NCI-H2029 treated with DMSO at 0.1 percent for 48 hours (cell line): ENCODE measurements around the gene SYNJ2.

ENCODE experiments used
- DNase-seq: peaks from one replicate; lab custom pipeline; 2025; lab: John Stamatoyannopoulos, UW

Gene SYNJ2

GRCh38 chr6:158011478-158011920 lies 29.8 kb downstream of the SYNJ2 start:
- no peak for DNase-seq

GRCh38 chr6:158011980-158012566 lies 30.4 kb downstream of the SYNJ2 start:
- no peak for DNase-seq

- DNase-seq = no peak
Measured at GRCh38 chr6:158013904-158014504, 32.3 kb downstream of the SYNJ2 start.

GRCh38 chr6:158014505-158015187 lies 33.0 kb downstream of the SYNJ2 start:
- DNase-seq = no peak

- no peak for DNase-seq
Measured at GRCh38 chr6:158015188-158015506, 33.5 kb downstream of the SYNJ2 start.

GRCh38 chr6:158016571-158017383 lies 35.1 kb downstream of the SYNJ2 start:
- no peak for DNase-seq

- DNase-seq = no peak
Measured at GRCh38 chr6:158017621-158018040, 36.0 kb downstream of the SYNJ2 start.

GRCh38 chr6:158018041-158018771 lies 36.5 kb downstream of the SYNJ2 start:
- DNase-seq = no peak

GRCh38 chr6:158018851-158019361 lies 37.2 kb downstream of the SYNJ2 start:
- DNase-seq = no peak

- DNase-seq = no peak
Measured at GRCh38 chr6:158019416-158019815, 37.8 kb downstream of the SYNJ2 start.

- DNase-seq = no peak
Measured at GRCh38 chr6:158020272-158020711, 38.6 kb downstream of the SYNJ2 start.

- no peak for DNase-seq
Measured at GRCh38 chr6:158020811-158021210, 39.1 kb downstream of the SYNJ2 start.

GRCh38 chr6:158021376-158021775 lies 39.7 kb downstream of the SYNJ2 start:
- DNase-seq = no peak

GRCh38 chr6:158021814-158022748 lies 40.4 kb downstream of the SYNJ2 start:
- no peak for DNase-seq

GRCh38 chr6:158022749-158023596 lies 41.3 kb downstream of the SYNJ2 start:
- DNase-seq = no peak

- peak; percentile 46 for DNase-seq
Measured at GRCh38 chr6:158023597-158023939, 41.9 kb downstream of the SYNJ2 start.

- DNase-seq = peak; percentile 24
Measured at GRCh38 chr6:158024566-158025297, 43.1 kb downstream of the SYNJ2 start.

- peak; percentile 90 for DNase-seq
Measured at GRCh38 chr6:158026054-158026900, 44.6 kb downstream of the SYNJ2 start.
